ENCODE data around the gene CXADR.
"Not testable (repeated sequence)": the region's sequence is repeated elsewhere in the genome, so short reads cannot be mapped to it uniquely, and the experiment has no call there.

Gene CXADR

DNA sequence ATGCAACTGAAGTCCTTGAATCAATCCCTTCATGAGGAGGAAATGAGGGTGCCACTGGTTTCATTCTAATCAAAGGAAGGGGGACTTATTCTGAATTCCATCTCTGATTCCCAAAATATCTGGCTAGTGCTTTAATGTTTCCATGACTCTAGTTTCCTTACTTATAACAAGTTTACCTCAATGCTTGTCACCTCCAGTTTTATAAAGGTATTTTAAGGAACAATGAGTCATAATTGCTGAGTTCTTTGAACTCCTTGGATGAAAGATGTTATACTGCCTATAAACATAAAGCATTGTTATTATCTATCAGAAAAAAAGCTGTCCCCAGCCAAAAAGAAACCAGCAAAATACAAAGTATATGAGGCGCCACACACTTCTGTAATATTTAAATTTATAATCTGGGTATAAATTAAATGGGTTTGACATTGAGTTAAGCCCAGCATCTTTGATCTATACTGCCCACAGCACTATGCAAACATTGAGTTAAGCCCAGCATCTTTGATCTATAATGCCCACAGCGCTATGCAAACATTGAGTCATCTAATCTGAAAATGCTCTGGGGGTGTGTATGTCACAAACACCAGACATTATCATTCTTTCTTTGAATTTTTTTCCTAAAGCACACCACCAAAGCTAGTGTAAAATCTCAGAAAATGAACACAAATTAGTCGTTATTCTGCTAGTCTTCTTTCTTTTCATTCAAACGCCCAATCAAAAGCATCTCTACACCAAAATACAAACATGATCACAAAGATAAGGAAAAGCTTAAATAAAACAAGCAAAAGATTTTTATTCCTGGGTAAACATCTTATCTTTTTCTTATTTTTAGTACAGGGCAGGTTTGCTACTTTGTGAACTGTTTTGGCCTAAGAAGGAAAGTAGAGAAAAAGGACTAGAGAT lies 11.5 kb upstream of the CXADR start:
- no peak for DNase-seq (ENCODE audit: extremely low read depth in 1 of 2, low read depth in 1 of 2)

DNA sequence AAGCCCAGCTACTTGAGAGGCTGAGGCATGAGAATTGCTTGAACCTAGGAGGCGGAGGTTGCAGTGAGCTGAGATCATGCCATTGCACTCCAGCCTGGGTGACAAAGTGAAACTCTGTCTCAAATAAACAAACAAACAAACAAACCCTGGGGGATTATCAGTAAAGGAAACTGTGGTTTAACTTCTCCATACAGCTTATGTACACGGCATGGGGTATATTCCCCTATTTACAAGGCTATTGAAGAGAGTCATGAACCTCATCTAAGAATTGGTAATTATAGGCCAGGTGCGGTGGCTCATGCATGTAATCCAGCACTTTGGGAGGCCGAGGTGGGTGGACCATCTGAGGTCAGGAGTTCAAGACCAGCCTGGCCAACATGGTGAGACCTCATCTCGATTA lies 9.9 kb upstream of the CXADR start:
- not testable (repeated sequence) for DNase-seq (ENCODE audit: extremely low read depth in 1 of 2, low read depth in 1 of 2)

DNA sequence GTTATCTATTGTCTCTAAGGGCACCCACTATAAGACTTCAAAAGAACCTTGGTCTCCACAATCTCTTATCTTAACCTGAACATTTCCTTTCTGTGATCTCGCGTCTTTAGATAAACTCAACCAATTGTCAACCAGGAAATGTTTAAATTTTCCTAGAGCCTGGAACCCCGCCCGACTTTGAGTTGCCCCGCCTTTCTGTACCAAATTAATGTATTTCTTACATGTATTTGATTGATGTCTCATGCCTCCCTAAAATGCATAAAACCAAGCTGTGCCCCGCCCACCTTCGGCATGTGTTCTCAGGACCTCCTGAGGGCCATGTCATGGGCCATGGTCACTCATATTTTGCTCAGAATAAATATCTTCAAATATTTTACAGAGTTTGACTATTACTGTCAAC lies 5.9 kb upstream of the CXADR start:
- DNase-seq (ENCODE audit: extremely low read depth in 1 of 2, low read depth in 1 of 2), result no peak

DNA sequence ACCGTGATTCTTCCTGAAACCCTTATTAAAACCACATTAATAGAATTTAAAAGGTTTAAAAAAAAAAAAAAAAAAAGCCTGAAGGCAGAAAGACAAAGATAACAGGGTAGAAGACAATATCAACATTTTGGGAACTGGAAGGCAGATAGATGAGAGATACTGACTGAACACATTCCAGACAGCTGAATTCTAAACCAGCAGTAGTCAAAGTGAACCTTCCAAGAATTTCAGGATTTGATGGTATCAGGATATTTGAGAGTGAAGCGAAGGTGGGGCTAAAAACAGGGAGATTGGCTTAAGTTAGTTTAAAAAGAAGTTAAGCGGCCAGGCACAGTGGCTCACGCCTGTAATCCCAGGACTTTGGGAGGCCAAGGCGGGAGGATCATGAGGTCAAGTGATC lies 5.3 kb upstream of the CXADR start:
- DNase-seq (ENCODE audit: extremely low read depth in 1 of 2, low read depth in 1 of 2), result no peak

DNA sequence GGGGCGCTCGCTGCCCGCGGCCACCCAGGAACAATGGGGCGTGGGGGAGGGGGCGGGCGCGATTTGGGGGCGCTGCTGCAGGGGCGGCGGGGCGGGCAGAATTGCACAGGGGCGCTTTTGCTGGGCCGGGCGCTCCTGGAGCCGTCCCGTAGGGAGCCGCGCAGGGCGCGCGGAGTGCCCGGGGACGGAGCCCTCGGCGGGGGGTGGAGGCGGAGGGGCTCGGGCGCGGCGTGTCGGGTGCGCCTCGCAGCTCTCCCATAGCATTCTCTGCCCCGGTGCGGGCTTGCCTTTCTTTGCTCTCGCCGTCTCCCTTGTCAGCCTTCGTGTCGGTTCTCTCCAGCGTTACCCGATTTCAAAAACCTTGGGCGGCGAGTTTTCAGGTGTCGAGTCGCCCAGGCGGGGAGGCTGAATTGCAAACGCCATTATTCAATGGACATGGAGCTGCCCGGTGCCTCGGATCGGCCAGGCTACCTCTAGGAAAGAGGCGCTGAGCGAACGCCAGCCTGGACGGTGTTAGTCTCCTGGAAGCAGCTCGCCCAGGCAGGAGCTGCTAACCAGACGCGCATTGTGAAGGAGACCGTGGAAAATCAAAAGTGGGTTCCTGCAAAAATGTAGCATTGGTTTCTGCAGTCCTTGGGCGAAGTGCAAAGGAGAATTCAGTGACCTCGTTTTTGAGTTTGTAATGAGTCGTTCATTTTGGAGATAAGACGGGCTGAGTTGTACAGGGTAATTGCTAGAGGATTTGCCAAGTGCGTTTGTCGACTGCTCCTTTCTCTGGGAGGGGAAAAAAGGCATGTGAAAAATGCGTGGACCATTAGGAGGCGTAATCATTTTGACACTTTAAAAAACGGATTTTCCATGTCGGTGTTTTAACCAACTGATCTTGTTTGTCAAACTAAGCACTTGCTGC lies 626 bp downstream of the CXADR start:
- no peak for DNase-seq (ENCODE audit: extremely low read depth in 1 of 2, low read depth in 1 of 2)

DNA sequence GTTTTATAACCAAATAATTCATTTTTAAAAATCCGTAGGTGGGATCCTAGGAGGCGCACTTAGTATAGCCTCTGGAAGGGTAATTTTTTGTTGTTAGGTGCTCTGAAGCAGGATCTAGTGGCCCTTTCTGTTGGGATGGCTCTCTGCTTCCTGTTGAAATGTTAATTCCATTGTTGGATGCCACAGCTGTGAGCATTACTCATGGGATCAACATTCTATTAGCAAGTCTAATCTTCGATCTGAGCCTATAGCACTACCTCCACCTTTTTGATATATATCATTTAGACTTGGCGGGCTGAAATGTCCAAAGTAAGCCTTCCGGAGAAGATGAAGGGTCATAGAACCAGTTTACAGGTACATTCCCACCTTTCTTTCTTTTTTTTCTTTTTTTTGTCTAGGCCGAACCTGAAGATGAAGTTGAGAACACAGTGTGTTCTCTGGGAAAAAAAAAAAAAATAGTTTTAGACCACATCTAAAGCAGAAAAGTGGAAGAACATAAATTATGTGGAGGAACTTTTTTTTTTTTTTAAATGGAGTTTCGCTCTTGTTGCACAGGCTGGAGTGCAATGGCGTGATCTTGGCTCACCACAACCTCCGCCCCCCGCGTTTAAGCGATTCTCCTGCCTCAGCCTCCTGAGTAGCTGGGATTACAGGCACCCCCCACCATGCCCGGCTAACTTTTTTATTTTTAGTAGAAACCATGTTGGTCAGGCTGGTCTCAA lies 1.4 kb downstream of the CXADR start:
- DNase-seq (ENCODE audit: extremely low read depth in 1 of 2, low read depth in 1 of 2), result no peak

DNA sequence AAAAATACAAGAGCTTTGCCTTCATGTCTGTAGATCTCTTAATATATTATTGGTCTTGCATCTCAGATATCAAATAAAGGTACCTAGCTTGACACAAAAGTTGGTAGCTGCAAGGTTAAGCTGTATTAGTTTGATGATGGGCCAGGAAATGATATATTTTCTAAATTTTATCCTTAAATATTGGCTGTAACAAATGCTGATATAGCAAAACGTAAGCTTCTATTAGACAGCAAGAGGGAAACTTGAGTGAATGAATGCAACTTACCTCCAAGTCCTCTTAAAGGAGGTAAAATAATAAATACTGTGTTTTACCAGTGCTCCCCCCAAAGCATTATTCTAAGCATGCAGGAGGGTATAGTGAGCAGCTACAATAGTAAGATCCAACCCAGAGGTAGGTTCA lies 4.2 kb downstream of the CXADR start:
- not testable (repeated sequence) for DNase-seq (ENCODE audit: extremely low read depth in 1 of 2, low read depth in 1 of 2)

DNA sequence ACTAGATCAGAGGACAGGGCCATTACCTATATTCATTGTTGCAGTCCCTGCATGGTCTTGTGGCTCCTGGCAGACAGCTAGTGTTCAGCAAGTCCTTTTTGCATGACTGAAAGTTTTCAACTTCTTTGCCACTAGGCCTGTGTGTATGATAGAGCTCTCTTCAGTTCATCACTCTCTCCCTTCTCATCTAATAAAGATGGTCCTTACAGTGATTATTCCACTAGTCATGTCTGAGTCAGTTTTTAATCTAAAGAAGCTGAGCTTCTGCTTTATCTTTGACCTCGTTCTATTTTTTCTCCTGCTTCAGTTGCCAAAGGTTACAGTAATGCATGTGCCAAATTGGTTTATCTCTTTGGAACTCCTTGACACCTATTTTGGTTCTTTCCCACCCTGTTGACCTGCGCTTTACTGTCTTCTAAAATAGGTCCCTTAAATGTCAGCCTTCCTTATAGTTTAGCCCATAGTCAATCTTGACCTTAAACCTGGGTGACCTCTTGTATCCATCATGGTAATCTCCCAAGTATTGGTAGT lies 6.4 kb downstream of the CXADR start:
- no peak for DNase-seq (ENCODE audit: extremely low read depth in 1 of 2, low read depth in 1 of 2)

DNA sequence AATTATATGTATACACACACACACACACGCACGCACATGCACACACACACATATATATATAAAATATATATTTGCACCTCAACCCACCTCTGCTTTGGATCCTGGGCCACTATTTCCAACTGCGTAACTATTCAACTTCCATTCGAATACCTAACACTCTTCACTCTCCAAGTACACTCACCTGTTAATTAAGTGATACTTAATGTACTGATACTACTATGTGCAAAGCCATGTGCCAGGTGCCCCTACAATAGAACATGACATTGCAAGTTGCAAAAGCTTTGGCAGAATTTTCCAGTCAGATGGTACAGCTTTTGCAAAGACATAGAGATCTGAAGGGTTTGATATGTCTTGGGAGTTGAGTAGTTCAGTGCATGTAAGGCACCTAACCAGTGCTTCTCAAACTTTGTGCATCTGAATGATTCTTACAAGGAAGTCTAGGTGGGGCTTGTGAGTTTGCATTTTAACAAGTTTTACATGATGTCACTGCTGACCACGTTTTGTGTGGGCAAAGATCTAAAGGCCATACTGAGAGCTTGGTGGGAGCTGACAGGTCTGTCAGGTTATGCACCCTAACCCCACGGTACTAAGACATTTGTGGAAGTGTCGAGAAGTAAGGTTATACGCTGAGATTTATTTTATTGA lies 7.2 kb downstream of the CXADR start:
- DNase-seq (ENCODE audit: extremely low read depth in 1 of 2, low read depth in 1 of 2), result no peak

DNA sequence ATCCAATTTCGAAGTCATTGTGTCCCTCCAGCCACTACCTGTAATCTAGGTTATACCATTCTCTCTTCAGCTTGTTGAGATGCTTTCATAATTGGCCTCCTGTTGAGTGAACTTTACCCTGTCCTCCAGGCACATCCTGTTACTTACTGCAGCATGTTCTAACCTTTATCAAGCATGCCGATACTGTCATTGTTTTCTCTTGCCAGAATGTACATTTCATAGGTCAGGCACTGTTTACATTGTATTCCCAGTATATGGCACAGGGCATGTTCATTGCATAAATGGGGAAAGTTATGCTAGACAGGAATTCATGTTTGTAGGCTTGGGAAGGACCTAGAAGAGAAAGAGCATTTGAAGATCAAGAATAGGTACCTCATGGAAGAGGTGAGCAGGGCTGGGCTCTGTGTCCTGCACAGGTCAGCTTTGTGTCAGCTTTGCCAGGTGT lies 10.2 kb downstream of the CXADR start:
- no peak for DNase-seq (ENCODE audit: extremely low read depth in 1 of 2, low read depth in 1 of 2)

DNA sequence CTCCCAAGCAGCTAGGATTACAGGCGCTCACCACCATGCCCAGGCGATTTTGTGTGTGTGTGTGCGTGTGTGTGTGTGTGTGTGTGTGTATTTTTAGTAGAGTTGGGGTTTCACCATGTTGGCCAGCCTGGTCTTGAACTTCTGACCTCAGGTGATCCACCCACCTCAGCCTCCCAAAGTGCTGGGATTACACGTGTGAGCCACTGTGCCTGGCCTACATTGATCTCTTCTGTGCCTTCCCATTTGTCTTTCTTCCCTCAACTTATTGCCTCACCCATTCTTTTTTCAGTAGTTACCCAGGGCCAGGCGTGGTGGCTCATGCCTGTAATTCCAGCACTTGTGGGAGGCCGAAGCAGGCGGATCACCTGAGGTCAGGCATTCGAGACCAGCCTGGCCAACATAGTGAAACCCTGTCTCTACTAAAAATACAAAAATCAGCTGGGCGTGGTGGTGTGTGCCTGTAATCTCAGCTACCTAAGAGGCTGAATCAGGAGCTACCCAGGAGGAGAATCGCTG lies 11.2 kb downstream of the CXADR start:
- not testable (repeated sequence) for DNase-seq (ENCODE audit: extremely low read depth in 1 of 2, low read depth in 1 of 2)

DNA sequence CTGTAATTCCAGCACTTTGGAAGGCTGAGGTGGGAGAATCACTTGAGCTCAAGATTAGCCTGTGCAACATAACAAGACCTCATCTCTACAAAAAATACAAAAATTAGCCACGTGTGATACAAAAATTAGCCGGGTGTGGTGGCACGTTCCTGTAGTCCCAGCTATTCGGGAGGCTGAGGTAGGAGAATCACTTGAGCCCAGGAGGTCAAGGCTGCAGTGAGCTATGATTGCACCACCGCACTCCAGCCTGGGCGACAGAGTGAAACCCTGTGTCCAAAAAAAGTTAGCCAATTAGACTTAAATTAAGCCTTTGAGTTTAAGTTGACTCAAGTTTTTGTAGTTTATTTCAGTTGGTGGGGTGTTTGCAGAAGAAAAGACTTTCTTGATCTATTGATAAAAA lies 11.8 kb downstream of the CXADR start:
- DNase-seq (ENCODE audit: extremely low read depth in 1 of 2, low read depth in 1 of 2), result no peak

DNA sequence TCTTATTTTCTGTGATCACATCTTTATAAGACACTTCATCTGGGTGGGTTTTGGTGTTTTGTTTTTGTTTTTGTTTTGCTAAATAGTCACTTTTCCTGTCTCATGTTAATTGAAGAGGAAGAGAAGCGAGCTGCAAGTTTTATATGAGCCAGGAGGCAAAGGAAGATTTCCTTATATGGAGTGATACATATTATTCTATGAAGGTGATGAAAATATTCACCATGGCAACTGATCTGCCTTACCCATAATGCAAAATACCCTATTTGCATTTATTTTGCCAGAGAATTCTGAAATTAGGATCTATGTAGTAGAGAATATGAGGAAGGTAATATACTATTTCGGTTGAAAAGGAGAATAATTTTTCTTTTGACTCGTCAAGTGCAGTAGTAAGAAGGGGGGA lies 13.9 kb downstream of the CXADR start:
- DNase-seq (ENCODE audit: extremely low read depth in 1 of 2, low read depth in 1 of 2), result no peak

DNA sequence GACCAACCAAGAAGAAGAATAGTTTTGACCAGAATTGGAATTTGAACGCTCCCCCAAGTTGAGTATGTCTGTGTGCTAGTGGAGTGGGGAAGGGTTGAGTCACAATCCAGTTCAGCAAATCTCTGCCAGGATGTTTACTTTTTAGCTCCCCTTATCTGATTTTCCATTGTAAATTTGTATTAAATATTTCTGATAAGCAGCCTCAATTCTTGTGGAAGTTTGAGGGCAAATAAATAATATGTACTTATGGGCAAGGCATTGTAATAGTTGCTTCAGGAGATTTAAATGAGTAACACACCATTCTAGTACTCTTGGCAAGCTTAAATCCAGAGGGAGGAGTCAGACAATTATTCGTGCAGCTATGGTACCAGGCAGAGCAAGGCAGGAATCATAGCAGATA lies 14.4 kb downstream of the CXADR start:
- no peak for DNase-seq (ENCODE audit: extremely low read depth in 1 of 2, low read depth in 1 of 2)

DNA sequence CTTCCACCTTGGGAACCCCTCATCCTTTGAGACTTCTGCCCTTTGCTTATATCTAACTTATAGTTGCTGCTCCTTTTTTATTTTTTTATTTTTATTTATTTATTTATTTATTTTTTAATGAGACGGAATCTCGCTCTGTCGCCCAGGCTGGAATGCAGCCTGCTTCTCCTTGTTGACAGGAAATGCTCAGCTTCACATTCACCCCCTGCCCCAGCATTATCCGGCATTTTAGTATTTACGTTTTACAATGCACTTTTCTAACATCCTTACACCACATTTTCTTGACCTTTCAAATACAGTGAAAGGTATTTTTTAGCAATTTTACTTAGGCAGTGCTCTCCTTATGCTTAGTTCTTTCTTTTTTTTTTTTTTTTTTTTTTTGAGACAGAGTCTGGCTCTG lies 14.9 kb downstream of the CXADR start:
- no peak for DNase-seq (ENCODE audit: extremely low read depth in 1 of 2, low read depth in 1 of 2)

DNA sequence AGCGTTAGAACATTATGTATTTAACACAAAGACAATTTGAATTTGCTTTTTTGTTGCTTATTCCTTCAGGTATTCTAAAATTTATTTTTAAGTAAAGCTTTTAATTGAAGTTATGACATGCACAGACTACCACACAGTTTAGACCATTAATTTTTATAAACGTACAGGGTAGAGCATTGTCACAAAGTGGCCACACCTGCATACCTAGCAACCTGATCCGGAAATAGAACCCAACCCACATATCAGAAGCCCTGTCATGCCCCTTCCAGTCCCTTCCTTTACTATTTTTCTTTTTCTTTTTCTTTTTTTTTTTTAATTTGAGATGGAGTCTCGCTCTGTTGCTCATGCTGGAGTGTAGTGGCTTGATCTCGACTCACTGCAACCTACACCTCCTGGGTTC lies 16.8 kb downstream of the CXADR start:
- no peak for DNase-seq (ENCODE audit: extremely low read depth in 1 of 2, low read depth in 1 of 2)

DNA sequence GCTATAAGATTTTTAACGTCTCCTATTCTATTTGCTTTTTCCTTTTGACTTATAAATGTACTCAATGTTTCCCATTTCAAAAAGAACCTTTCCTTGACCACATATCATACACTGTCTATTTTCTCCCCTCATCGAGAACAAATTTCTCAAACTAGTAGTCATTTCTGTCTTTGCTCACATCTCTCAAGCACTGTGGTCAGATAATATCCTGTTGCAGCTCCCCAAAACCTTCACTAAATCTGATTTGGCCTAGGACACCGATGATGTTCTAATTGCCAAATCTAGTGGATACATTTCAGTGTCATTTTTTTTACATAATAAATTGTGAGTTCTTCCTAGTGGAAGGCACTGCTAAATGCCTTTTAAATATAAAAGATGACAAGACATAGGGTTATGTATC lies 19.4 kb downstream of the CXADR start:
- DNase-seq (ENCODE audit: extremely low read depth in 1 of 2, low read depth in 1 of 2), result no peak

DNA sequence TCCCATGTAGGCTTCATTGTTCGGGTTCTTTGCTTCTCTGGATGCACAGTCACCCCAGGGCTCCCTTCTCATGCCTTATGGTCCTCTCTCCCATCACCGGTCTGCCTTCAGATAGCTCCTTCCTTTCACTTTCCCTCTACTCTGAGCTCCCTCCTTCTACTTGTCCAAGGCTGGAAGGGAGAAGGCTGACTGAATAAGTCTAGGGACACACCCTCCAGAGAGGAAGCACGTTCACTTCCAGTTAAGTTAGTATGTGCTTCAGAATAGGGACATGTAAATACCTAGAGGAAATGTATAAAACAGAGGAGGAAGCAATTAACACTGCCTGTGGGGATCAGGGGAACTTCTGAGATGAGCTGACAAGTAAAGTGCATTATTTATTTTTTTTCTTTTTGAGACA lies 23.5 kb downstream of the CXADR start:
- no peak for DNase-seq (ENCODE audit: extremely low read depth in 1 of 2, low read depth in 1 of 2)

DNA sequence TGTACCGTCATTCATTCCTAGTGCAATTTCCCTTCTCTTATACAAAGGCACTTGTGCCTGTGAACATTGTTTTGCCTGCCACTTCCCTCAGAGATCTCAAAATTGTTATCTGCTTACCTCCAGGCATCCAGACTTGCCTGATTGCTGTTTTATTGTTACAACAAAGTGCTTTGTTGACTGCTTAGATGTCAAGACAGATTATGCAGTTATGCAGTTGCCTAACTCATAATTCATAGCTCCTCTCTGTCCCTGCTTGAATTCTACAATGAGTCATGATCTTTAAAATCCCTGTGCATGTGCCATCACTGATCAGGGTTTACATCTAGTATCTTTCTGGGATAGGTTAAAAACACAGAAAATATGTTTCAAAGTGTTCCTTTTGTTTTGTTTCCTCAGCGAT lies 24.5 kb downstream of the CXADR start:
- no peak for DNase-seq (ENCODE audit: extremely low read depth in 1 of 2, low read depth in 1 of 2)

DNA sequence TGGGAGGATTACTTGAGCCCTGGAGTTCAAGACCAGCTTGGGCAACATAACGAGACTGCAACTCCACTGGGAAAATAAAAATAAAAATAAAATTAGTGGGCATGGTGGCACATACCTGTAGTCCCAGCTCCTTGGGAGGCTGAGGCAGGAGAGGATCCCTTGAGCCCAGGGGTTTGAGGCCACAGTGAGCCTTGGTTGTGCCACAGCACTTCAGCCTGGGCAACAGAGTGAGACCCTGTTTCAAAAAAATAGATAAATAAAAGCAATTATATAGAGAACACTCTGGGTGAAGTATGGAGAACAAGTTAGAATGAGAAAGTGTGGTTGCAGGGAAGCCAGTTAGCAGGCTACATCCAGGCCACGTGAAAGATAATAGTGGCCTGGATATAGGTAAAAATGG lies 25.7 kb downstream of the CXADR start:
- no peak for DNase-seq (ENCODE audit: extremely low read depth in 1 of 2, low read depth in 1 of 2)
